Activated CD8-positive, alpha-beta T cell treated with anti-CD3 and anti-CD28 coated beads for 36 hours (primary cell): ENCODE data around the gene SVBP. TPM values are rescaled to one million over a fixed set of nuclear protein-coding genes. Genes with fewer than 3 reads are reported as not detected.

Experiments
- ATAC-seq: fragments of 200-7000 bp; cut with Tn5 transposase; one replicate; pipeline ENCODE4 v1.10.0; 2021; ENCODE audit warnings: mild to moderate bottlenecking, moderate library complexity
- CTCF ChIA-PET: fragments of 350-600 bp; sonication (Branson Sonifier 250); formaldehyde crosslinking; loops from one replicate; lab custom pipeline; 2021; ENCODE audit warnings: antibody characterized with exemption; lab: Charles Lee
- POLR2A ChIA-PET: fragments of 350-600 bp; sonication (Branson Sonifier 250); formaldehyde crosslinking; loops from one replicate; lab custom pipeline; 2021; ENCODE audit warnings: antibody characterized with exemption; lab: Charles Lee
- DNase-seq: peaks from one replicate; pipeline ENCODE4 v3.0.0-alpha.2; 2020
- H3K27ac Mint-ChIP-seq: one replicate; pipeline ENCODE4 v1.8.0; 2021; ENCODE audit warnings: mild to moderate bottlenecking, mixed read lengths
- H3K27me3 Mint-ChIP-seq: one replicate; pipeline ENCODE4 v1.8.0; 2021; ENCODE audit warnings: mixed read lengths
- H3K36me3 Mint-ChIP-seq: one replicate; pipeline ENCODE4 v1.8.0; 2021; ENCODE audit warnings: low read depth, mixed read lengths
- H3K4me1 Mint-ChIP-seq: one replicate; pipeline ENCODE4 v1.8.0; 2021; ENCODE audit warnings: low read depth, mixed read lengths
- H3K4me3 Mint-ChIP-seq: one replicate; pipeline ENCODE4 v1.8.0; 2021; ENCODE audit warnings: mild to moderate bottlenecking, moderate library complexity, mixed read lengths
- H3K9me3 Mint-ChIP-seq: one replicate; pipeline ENCODE4 v1.8.0; 2021; ENCODE audit warnings: mixed read lengths
- CTCF ChIP-seq: fragments of 200-600 bp; IDR thresholded peaks from one replicate; pipeline ENCODE4 v1.8.0; 2022; ENCODE audit warnings: antibody characterized with exemption, mild to moderate bottlenecking
- intact Hi-C: fragments of 100-400 bp; cut with micrococcal nuclease; formaldehyde crosslinking; loops from one replicate; pipeline ENCODE4 v1.10.0; 2022
- total RNA-seq, 2 experiments: library from RNA; stranded (reverse); gene quantifications; one replicate each; pipeline ENCODE4 v1.2.3, GENCODE V29; 2021

SVBP gene
- total RNA-seq, 2 experiments from 2014 or later = 12.2 to 14.3 TPM

GRCh38 chr1:42797414-42797813, 19.8 kb downstream of the SVBP start:
- Mint-ChIP-seq H3K9me3 (no peaks in the 10 kb centered on the region), H3K27ac (no peak overlapping the region), H3K36me3 (no peaks in the 10 kb centered on the region), H3K4me1 (no peaks in the 10 kb centered on the region), H3K27me3 (peaks cover 3% of the 10 kb centered on the region), H3K4me3 (no peak overlapping the region)
- ATAC-seq = no peak
- CTCF ChIA-PET = no interaction called here
- intact Hi-C loops = no loop called here
- POLR2A ChIA-PET = interaction anchor here (0.6 kb wide), 1 partner anchor 18 kb away, joined by 3 read pairs; no protein-coding TSS in a partner anchor
- no peak for DNase-seq
- TF ChIP-seq CTCF = no peak

- H3K4me3 Mint-ChIP-seq = no peak overlapping the region
- CTCF ChIA-PET = interaction anchor here (1.5 kb wide), 1 partner anchor 15 kb away, joined by 6 read pairs; no protein-coding TSS in a partner anchor
- intact Hi-C loops = no loop called here
- DNase-seq (no peak), ATAC-seq (no peak)
- no peak for TF ChIP-seq CTCF
- H3K9me3 Mint-ChIP-seq = no peaks in the 10 kb centered on the region
- no peaks in the 10 kb centered on the region for H3K4me1 Mint-ChIP-seq
- H3K27me3 Mint-ChIP-seq = peaks cover 3% of the 10 kb centered on the region
- POLR2A ChIA-PET = no interaction called here
- H3K27ac Mint-ChIP-seq = no peak overlapping the region
- no peaks in the 10 kb centered on the region for H3K36me3 Mint-ChIP-seq
Measured at GRCh38 chr1:42793824-42794223, 23.4 kb downstream of the SVBP start.

GRCh38 chr1:42788021-42788420, 29.2 kb downstream of the SVBP start:
- TF ChIP-seq CTCF = no peak
- POLR2A ChIA-PET = no interaction called here
- H3K27ac Mint-ChIP-seq = no peak overlapping the region
- intact Hi-C loops = no loop called here
- CTCF ChIA-PET = interaction anchor here (1.4 kb wide), 1 partner anchor 286 kb away, joined by 6 read pairs; no protein-coding TSS in a partner anchor
- DNase-seq (no peak), ATAC-seq (no peak)
- H3K4me1 Mint-ChIP-seq = peaks cover 11% of the 10 kb centered on the region
- H3K36me3 Mint-ChIP-seq = peaks cover 10% of the 10 kb centered on the region
- H3K27me3 Mint-ChIP-seq = no peaks in the 10 kb centered on the region
- H3K9me3 Mint-ChIP-seq = no peaks in the 10 kb centered on the region
- H3K4me3 Mint-ChIP-seq = no peak overlapping the region

GRCh38 chr1:42786097-42786496, 31.1 kb downstream of the SVBP start:
- ATAC-seq (no peak), DNase-seq (no peak)
- Mint-ChIP-seq H3K4me3 (no peak overlapping the region), H3K27me3 (no peaks in the 10 kb centered on the region), H3K27ac (peak overlapping the region; percentile 65), H3K36me3 (peaks cover 15% of the 10 kb centered on the region), H3K9me3 (no peaks in the 10 kb centered on the region), H3K4me1 (peaks cover 11% of the 10 kb centered on the region)
- intact Hi-C loops = no loop called here
- POLR2A ChIA-PET = interaction anchor here (1.1 kb wide), 1 partner anchor 19 kb away, joined by 3 read pairs; the partner anchor contains the start of genes C1orf50 and P3H1
- CTCF ChIA-PET = no interaction called here
- no peak for TF ChIP-seq CTCF

- DNase-seq = peak; percentile 74
- intact Hi-C loops = no loop called here
- Mint-ChIP-seq H3K36me3 (peaks cover 22% of the 10 kb centered on the region), H3K9me3 (no peaks in the 10 kb centered on the region), H3K27me3 (no peaks in the 10 kb centered on the region), H3K4me1 (peaks cover 11% of the 10 kb centered on the region), H3K27ac (peak within 1 kb of the TSS; percentile 65), H3K4me3 (peak within 1 kb of the TSS; percentile 62)
- TF ChIP-seq CTCF = no peak
- peak; percentile 89 for ATAC-seq
- ChIA-PET POLR2A (interaction anchor here (1.0 to 1.8 kb wide), 2 partner anchors 31 to 129 kb away, joined by 3 to 4 read pairs; no protein-coding TSS in a partner anchor), CTCF (interaction anchor here (0.6 to 1.0 kb wide), 2 partner anchors 16 to 290 kb away, joined by 3 to 4 read pairs; no protein-coding TSS in a partner anchor)
Measured at GRCh38 chr1:42784946-42785693, 32.1 kb downstream of the SVBP start, which contains the start of gene TMEM269. TMEM269 (plus strand) TSS chr1:42784991; CDS start chr1:42789894, 4,903 bp downstream.
